NOMO-1 (cell line): ENCODE data around the gene FAM184B.
A peak's percentile ranks its signal among the peaks of the same experiment; 100 is the strongest.

Source experiments
- DNase-seq, 2 experiments: peaks; one replicate each; lab custom pipeline; 2025; ENCODE audit not compliant: unreplicated experiment in 2 of 2; lab: John Stamatoyannopoulos, UW

The FAM184B gene

GRCh38 chr4:17781300-17782287, at the start of gene FAM184B:
FAM184B (minus strand) TSS chr4:17781621; CDS start chr4:17781299, 322 bp downstream.
- no peak for DNase-seq

- DNase-seq: no peak
Observed at GRCh38 chr4:17823871-17824669, 42.6 kb upstream of the FAM184B start.

GRCh38 chr4:17817027-17817426, 35.6 kb upstream of the FAM184B start:
- DNase-seq: peak in 1 of 2 experiments; percentile 44

GRCh38 chr4:17816142-17816541, 34.7 kb upstream of the FAM184B start:
- DNase-seq: no peak

GRCh38 chr4:17814140-17814539, 32.7 kb upstream of the FAM184B start:
- peak; percentile 17 to 61 for DNase-seq

- DNase-seq: no peak
Observed at GRCh38 chr4:17812801-17813200, 31.4 kb upstream of the FAM184B start.

GRCh38 chr4:17812125-17812524, 30.7 kb upstream of the FAM184B start:
- DNase-seq: no peak

- DNase-seq: peak in 1 of 2 experiments; percentile 36
Observed at GRCh38 chr4:17811078-17811603, 29.7 kb upstream of the FAM184B start.

- DNase-seq: peak; percentile 97 to 99
Observed at GRCh38 chr4:17810260-17811077, 29.0 kb upstream of the FAM184B start, which contains the start of the genes DCAF16 and NCAPG. DCAF16 (minus strand) TSS chr4:17810757; CDS start chr4:17804141, 6,616 bp downstream. NCAPG (plus strand) TSS chr4:17810979; CDS start chr4:17811078, 99 bp downstream.

GRCh38 chr4:17809667-17810066, 28.2 kb upstream of the FAM184B start:
- DNase-seq: peak in 1 of 2 experiments; percentile 7

- DNase-seq: no peak
Observed at GRCh38 chr4:17807446-17807845, 26.0 kb upstream of the FAM184B start.

- no peak for DNase-seq
Observed at GRCh38 chr4:17805580-17806155, 24.2 kb upstream of the FAM184B start.

- no peak for DNase-seq
Observed at GRCh38 chr4:17797808-17798207, 16.4 kb upstream of the FAM184B start.

- DNase-seq: no peak
Observed at GRCh38 chr4:17794730-17795129, 13.3 kb upstream of the FAM184B start.

GRCh38 chr4:17788956-17789355, 7.5 kb upstream of the FAM184B start:
- DNase-seq: no peak

GRCh38 chr4:17787315-17787714, 5.9 kb upstream of the FAM184B start:
- DNase-seq: no peak

GRCh38 chr4:17786567-17786966, 5.1 kb upstream of the FAM184B start:
- DNase-seq: no peak

- no peak for DNase-seq
Observed at GRCh38 chr4:17785858-17786257, 4.4 kb upstream of the FAM184B start.

GRCh38 chr4:17780501-17781299, 721 bp downstream of the FAM184B start:
- no peak for DNase-seq
